ENCODE data around the gene MUC4.
"Not testable (repeated sequence)": the region's sequence is repeated elsewhere in the genome, so short reads cannot be mapped to it uniquely, and the experiment has no call there.

The MUC4 gene

GRCh38 chr3:195710126-195710905 lies 101.4 kb downstream of the MUC4 start:
- peak; percentile 80 for FAIRE-seq
- not testable (repeated sequence) for DNase-seq (ENCODE audit: extremely low spot score, insufficient read length, low read depth)

GRCh38 chr3:195709676-195710085 lies 102.0 kb downstream of the MUC4 start:
- FAIRE-seq: no peak
- no peak for DNase-seq (ENCODE audit: extremely low spot score, insufficient read length, low read depth)

- no peak for FAIRE-seq
These were observed 102.9 kb downstream of the MUC4 start for GRCh38 chr3:195708626-195709481.

GRCh38 chr3:195708061-195708460 lies 103.7 kb downstream of the MUC4 start:
- DNase-seq (ENCODE audit: extremely low spot score, insufficient read length, low read depth) (no peak), FAIRE-seq (no peak)

More at GRCh38 chr3:195708626-195709481, 102.9 kb downstream of the MUC4 start:
- DNase-seq (ENCODE audit: extremely low spot score, insufficient read length, low read depth): no peak

- peak; percentile 29 for FAIRE-seq
- no peak for DNase-seq (ENCODE audit: extremely low spot score, insufficient read length, low read depth)
These were observed 106.4 kb downstream of the MUC4 start for GRCh38 chr3:195705081-195705991.

GRCh38 chr3:195704433-195704999 lies 107.2 kb downstream of the MUC4 start:
- DNase-seq (ENCODE audit: extremely low spot score, insufficient read length, low read depth) (no peak), FAIRE-seq (no peak)

- no peak for DNase-seq (ENCODE audit: extremely low spot score, insufficient read length, low read depth)
- no peak for FAIRE-seq
These were observed 108.0 kb downstream of the MUC4 start for GRCh38 chr3:195703776-195704175.

- DNase-seq (ENCODE audit: extremely low spot score, insufficient read length, low read depth): no peak
- FAIRE-seq: no peak
These were observed 110.5 kb downstream of the MUC4 start for GRCh38 chr3:195701042-195701915.

GRCh38 chr3:195700319-195700718 lies 111.4 kb downstream of the MUC4 start:
- FAIRE-seq: no peak
- DNase-seq (ENCODE audit: extremely low spot score, insufficient read length, low read depth): no peak

- DNase-seq (ENCODE audit: extremely low spot score, insufficient read length, low read depth) (no peak), FAIRE-seq (peak; percentile 56)
These were observed 111.9 kb downstream of the MUC4 start for GRCh38 chr3:195699860-195700259.

GRCh38 chr3:195699388-195699771 lies 112.3 kb downstream of the MUC4 start:
- FAIRE-seq (no peak), DNase-seq (ENCODE audit: extremely low spot score, insufficient read length, low read depth) (no peak)

- FAIRE-seq (peak; percentile 29), DNase-seq (ENCODE audit: extremely low spot score, insufficient read length, low read depth) (no peak)
These were observed 112.9 kb downstream of the MUC4 start for GRCh38 chr3:195698647-195699387.

GRCh38 chr3:195698325-195698646 lies 113.4 kb downstream of the MUC4 start:
- DNase-seq (ENCODE audit: extremely low spot score, insufficient read length, low read depth): no peak
- peak; percentile 5 for FAIRE-seq

GRCh38 chr3:195697582-195698324 lies 114.0 kb downstream of the MUC4 start:
- no peak for DNase-seq (ENCODE audit: extremely low spot score, insufficient read length, low read depth)
- peak; percentile 12 for FAIRE-seq

Measured in GM18507 (cell line).